ENCODE data around the gene TRIM75. TPM values are rescaled to one million over a fixed set of nuclear protein-coding genes. Genes with fewer than 3 reads are reported as not detected.
A peak's percentile ranks its signal among the peaks of the same experiment; 100 is the strongest.

Gene TRIM75
- total RNA-seq, 2 donors from 2014 or later = not detected

DNA sequence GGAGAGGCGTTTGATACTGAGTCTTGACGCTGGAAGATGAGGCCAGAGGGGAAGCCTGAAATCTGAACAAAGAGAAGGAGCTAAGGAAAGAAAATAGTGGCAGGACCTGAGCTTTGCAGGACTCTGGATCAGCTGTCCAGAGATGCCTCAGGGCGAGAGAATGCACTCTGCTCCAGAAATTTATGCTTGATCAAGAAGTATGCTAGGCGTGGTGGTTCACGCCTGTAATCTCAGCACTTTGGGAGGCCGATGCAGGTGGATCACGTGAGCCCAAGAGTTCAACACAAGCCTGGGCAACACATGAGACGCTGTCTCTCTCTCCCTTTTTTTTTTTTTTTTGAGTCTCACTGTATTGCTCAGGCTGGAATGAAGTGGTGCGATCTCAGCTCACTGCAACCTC, 1.9 kb downstream of the TRIM75 start:
- WGBS, 2 experiments (ENCODE audit: insufficient coverage in 1 of 2, insufficient read length in 1 of 2) = 89 to 92% methylated on average over 8 to 9 of the region's 9 CpGs
- Histone ChIP-seq H3K9ac (ENCODE audit: extremely low read depth, low read length, poor library complexity, severe bottlenecking) (no peak overlapping the region), H3K27me3 (ENCODE audit: control insufficient read depth, insufficient read depth, low read length, poor library complexity, severe bottlenecking) (no peaks in the 10 kb centered on the region), H3K4me1 (ENCODE audit: control insufficient read depth, insufficient read depth, low read length) (peaks cover 7% of the 10 kb centered on the region), H3K4me3 (ENCODE audit: low read length) (no peak overlapping the region), H3K27ac (ENCODE audit: low read depth, low read length) (no peak overlapping the region), H3K36me3 (ENCODE audit: control insufficient read depth, insufficient read depth, low read length) (no peaks in the 10 kb centered on the region), H3K9me3 (ENCODE audit: control insufficient read depth, low read length) (no peaks in the 10 kb centered on the region)
- TF ChIP-seq CTCF (conservative IDR thresholded peaks at IDR 0.05) = no peak
- Mint-ChIP-seq H3K4me3 (no peak overlapping the region), H3K9me3 (no peaks in the 10 kb centered on the region), H3K4me1 (peaks cover 15% of the 10 kb centered on the region), H3K36me3 (ENCODE audit: low read depth) (no peaks in the 10 kb centered on the region), H3K27ac (no peak overlapping the region), H3K27me3 (ENCODE audit: insufficient read depth) (no peaks in the 10 kb centered on the region)
- DNase-seq = no peak

DNA sequence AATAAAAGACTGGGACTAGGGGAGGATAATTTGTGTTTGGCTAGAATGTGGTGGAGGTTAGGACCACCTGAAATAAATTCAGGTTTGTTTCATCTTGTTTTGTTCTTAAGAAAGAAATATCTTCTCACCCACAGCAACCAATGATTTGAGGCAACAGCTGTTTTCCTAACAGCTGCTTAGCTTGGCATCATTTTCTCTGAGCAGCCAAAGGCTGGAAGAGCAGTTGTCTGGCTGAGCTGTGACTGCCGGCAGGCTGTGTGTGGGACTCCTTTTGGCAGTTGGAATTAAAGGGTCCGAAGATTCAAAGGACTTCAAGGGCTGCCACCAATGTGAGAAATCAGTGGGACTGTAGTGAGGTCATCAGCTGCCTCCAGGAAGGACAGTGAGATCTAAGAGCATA, 5.0 kb downstream of the TRIM75 start:
- no peak overlapping the region for H3K9ac ChIP-seq (ENCODE audit: extremely low read depth, low read length, poor library complexity, severe bottlenecking)
- H3K4me3 ChIP-seq (ENCODE audit: low read length) = no peak overlapping the region
- 67 to 95% methylated on average over 1 to 2 of the region's 2 CpGs for WGBS, 2 experiments (ENCODE audit: insufficient coverage in 1 of 2, insufficient read length in 1 of 2)
- H3K27ac ChIP-seq (ENCODE audit: low read depth, low read length) = no peak overlapping the region
- Mint-ChIP-seq H3K36me3 (ENCODE audit: low read depth) (no peaks in the 10 kb centered on the region), H3K9me3 (no peaks in the 10 kb centered on the region), H3K4me1 (peaks cover 7% of the 10 kb centered on the region), H3K27ac (no peak overlapping the region), H3K27me3 (ENCODE audit: insufficient read depth) (no peaks in the 10 kb centered on the region), H3K4me3 (no peak overlapping the region)
- H3K4me1 ChIP-seq (ENCODE audit: control insufficient read depth, insufficient read depth, low read length) = peaks cover 4% of the 10 kb centered on the region
- H3K36me3 ChIP-seq (ENCODE audit: control insufficient read depth, insufficient read depth, low read length) = no peaks in the 10 kb centered on the region
- DNase-seq = no peak
- no peak for TF ChIP-seq CTCF (conservative IDR thresholded peaks at IDR 0.05)
- no peaks in the 10 kb centered on the region for H3K27me3 ChIP-seq (ENCODE audit: control insufficient read depth, insufficient read depth, low read length, poor library complexity, severe bottlenecking)
- H3K9me3 ChIP-seq (ENCODE audit: control insufficient read depth, low read length) = no peaks in the 10 kb centered on the region

- Histone ChIP-seq H3K9ac (ENCODE audit: extremely low read depth, low read length, poor library complexity, severe bottlenecking) (no peak overlapping the region), H3K27ac (ENCODE audit: low read depth, low read length) (no peak overlapping the region), H3K36me3 (ENCODE audit: control insufficient read depth, insufficient read depth, low read length) (no peaks in the 10 kb centered on the region), H3K27me3 (ENCODE audit: control insufficient read depth, insufficient read depth, low read length, poor library complexity, severe bottlenecking) (no peaks in the 10 kb centered on the region), H3K4me1 (ENCODE audit: control insufficient read depth, insufficient read depth, low read length) (peaks cover 4% of the 10 kb centered on the region), H3K4me3 (ENCODE audit: low read length) (no peak overlapping the region), H3K9me3 (ENCODE audit: control insufficient read depth, low read length) (no peaks in the 10 kb centered on the region)
- no peaks in the 10 kb centered on the region for H3K9me3 Mint-ChIP-seq
- H3K36me3 Mint-ChIP-seq (ENCODE audit: low read depth) = no peaks in the 10 kb centered on the region
- peaks cover 7% of the 10 kb centered on the region for H3K4me1 Mint-ChIP-seq
- no peak overlapping the region for H3K4me3 Mint-ChIP-seq
- no peak overlapping the region for H3K27ac Mint-ChIP-seq
- peak; percentile 26 for TF ChIP-seq CTCF (conservative IDR thresholded peaks at IDR 0.05)
- H3K27me3 Mint-ChIP-seq (ENCODE audit: insufficient read depth) = no peaks in the 10 kb centered on the region
- DNase-seq = no peak
- 96 to 100% methylated on average over 3 to 4 of the region's 4 CpGs for WGBS, 2 experiments (ENCODE audit: insufficient coverage in 1 of 2, insufficient read length in 1 of 2)
Observed at GRCh38 chr4:165059386-165059785, 5.7 kb downstream of the TRIM75 start.
